ENCODE data around the gene EFNA5. TPM values are rescaled to one million over a fixed set of nuclear protein-coding genes. Genes with fewer than 3 reads are reported as not detected.

Gene EFNA5
- total RNA-seq (2014; rRNA removed; shearing (Covaris generic); ENCODE audit: low replicate concordance), result 9.8 and 12.0 TPM in 2 replicates

DNA sequence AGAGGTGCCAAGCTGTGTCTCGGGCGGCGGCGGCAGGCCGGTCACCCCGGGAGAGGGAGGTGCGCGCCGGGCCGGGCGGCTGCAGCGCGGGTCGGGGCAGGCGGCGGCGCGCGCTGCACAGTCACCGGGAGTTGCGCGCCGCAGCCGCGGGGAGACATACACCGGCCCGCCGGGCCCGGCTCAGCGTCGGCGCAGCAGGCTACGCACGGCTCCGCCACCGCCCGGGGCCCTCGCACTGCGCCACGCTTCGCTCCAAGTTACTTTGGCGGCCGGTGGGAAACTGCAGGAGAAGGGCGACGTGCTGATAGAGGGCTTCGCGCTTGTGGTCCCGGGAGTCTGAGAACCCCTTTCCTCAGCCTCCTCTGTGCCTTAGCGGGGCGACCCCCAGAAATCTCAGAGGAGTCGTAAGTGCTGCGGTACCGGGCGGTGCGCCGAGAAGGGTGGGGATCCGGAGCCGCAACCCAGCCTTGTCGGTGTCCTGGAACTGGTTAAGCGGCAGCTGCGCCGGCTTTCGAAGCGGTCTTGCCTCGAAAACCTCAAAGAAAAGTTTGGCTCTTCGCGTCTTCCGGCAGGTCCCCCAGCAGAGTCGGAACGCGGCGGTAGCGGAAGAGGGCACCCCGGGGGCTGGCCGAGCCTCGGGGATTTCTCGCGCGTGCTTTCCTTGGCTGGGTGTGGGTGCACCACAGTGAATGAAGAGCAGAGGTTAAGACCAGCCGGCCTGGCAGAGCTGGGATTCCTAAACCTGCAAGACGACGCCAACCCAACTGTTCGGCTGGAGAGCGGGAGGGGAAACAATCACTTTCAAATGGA, at the start of gene EFNA5:
TSS of gene EFNA5 (minus strand) at position 6 of the 810 bp plus-strand sequence.
- in situ Hi-C loops (cut with HindIII; ENCODE audit: low pct_unique_long_range_greater_than_20kb, low sequenced_read_pairs), result no loop called here
- DNase-seq (ENCODE audit: low read depth), result no peak

DNA sequence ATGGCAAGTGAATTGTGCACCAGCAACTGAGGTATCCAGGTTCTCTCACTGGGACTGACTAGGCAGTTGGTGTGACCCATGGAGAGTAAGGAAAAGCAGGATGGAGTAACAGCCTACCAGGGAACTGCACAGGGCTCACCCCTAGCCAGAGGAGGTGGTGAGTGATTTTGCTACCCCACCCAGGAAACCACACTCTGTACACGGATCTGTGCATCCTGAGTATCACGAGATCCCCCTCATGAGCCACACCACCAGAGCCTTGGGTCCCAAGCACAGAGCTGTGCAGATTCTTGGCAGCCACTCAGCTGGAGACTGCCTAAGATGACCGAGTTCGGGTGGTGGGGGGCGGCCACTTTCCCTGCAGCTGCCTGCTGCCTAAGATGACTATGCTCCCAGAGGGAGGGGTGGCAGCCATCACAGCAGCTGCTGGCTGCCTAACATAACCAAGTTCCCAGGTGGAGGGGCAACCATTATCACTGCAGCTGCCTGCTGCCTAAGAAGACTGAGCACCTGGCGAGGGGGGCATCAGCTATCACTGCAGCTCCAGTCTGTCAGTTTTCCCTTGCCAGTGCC, 48.4 kb upstream of the EFNA5 start:
- in situ Hi-C loops (cut with HindIII; ENCODE audit: low pct_unique_long_range_greater_than_20kb, low sequenced_read_pairs), result no loop called here
- DNase-seq (ENCODE audit: low read depth), result no peak

DNA sequence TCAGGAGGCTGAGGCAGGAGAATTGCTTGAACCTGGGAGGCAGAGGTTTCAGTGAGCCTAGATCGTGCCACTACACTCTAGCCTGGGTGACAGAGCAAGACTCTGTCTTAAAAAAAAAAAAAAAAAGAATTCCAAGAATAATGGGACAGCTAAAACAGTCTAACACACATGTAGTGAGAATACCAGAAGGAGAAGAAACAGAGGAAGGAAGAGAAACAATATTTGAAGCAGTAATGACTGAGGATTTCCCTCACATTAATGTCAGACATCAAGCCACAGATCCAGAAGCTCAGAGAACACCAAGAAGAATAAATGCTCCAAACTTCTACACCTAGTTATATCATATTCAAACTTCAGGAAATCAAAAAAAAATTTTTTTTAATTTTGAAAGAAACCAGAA, 47.1 kb upstream of the EFNA5 start:
- in situ Hi-C loops (cut with HindIII; ENCODE audit: low pct_unique_long_range_greater_than_20kb, low sequenced_read_pairs), result no loop called here

DNA sequence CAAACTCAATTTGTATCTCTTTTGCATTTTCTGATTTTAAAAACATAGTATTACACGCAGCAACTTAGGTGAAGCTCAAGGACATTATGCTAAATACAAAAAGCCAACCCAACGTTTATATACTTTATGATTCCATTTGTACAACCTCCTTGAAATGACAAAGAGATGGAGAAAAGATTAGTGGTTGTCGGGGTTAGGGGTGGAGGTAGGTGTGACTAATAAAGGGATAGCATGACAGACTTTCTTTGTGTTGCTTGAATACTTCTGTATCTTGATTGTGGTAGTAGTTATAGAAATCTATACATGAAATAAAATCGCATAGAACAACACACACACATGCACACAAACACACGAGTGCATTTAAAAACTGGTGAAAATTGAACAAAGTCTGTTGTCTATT, 42.5 kb upstream of the EFNA5 start:
- no peak for DNase-seq (ENCODE audit: low read depth)
- in situ Hi-C loops (cut with HindIII; ENCODE audit: low pct_unique_long_range_greater_than_20kb, low sequenced_read_pairs), result no loop called here

More for the DNA sequence above, 47.1 kb upstream of the EFNA5 start:
- DNase-seq (ENCODE audit: low read depth), result no peak

DNA sequence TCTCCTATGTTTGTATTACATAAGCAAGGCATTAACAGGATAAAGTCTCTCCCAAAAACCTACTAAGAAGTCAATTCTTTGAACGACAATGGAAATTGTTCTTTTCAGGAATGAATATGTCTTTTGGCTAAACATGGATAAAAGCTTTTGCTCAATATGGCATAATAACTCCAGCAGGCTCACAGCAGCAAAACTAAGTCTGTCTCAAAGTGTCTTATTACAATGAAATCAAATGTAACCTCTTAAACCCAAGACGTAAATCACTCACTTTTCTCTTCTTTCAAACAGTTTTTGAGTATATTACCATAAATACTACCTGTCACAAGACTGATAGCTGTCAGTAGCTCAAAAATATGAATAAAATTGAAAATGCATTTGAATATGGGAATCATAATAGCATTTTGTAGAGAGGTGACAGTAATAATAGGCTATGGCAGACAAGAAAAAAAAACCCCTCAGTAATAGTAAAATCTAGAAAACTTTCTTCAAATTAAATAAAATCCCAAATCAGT, 41.7 kb upstream of the EFNA5 start:
- in situ Hi-C loops (cut with HindIII; ENCODE audit: low pct_unique_long_range_greater_than_20kb, low sequenced_read_pairs), result no loop called here
- DNase-seq (ENCODE audit: low read depth), result no peak

DNA sequence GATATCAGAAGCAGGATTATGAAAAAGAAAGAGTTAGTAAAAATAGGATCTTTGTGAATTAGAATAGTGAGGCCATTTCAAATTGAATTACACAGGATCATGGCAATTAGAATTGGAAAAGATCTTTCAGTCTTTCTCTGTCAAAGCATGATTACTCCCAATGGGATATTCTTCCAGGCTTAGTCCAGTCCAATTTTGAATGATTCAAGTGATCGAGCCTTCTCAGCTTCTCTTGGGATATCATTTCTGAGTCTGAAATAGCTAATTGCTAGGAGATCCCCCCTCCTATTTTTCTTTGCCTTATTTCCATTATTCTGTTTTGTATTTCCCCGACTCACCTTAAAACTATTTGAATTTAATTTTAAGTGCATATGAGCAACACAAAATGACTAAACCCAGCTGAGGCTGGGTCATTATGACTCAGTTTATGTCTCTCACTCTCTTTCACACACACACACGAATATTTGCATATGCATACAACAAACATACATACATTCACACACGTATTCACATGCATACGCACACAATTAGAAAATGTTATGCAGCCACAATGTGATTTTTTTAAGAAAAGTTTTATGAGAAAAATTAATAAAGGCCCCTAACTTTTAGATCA, 34.8 kb upstream of the EFNA5 start:
- in situ Hi-C loops (cut with HindIII; ENCODE audit: low pct_unique_long_range_greater_than_20kb, low sequenced_read_pairs), result no loop called here
- DNase-seq (ENCODE audit: low read depth), result no peak

DNA sequence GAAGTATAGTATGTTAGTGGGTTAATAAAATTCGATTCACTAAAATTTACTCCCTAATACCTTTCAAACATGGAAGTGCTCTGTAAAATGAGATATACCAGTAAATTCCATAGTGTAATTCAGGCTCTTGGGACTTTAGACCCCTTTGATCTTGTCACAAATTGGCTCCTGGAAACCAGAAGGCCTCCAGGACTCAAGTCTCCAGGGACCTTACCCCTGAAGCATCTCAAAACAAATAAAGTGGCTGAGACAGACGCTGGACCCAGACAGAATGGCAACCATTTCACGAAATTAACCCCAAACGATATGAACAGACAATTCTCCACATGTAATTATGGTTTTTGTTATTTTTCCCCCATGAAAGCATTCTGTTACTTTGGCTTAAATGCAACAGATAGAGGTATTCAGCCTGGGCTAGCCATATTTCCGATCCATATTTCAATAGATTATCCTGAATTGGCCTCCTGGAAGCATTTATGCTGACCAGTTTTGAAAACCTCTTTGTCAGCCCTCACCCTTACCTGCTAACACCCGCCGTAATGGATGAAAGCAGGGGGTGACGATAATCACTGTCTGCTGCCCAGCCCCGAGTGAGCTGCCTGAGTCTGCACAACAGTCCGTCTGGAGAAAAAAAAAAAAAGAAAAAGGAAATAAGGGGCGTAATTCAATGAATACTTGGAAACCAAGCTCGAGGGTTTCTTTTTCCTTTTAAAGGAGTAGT, 34.1 kb upstream of the EFNA5 start:
- in situ Hi-C loops (cut with HindIII; ENCODE audit: low pct_unique_long_range_greater_than_20kb, low sequenced_read_pairs), result no loop called here
- DNase-seq (ENCODE audit: low read depth), result no peak

DNA sequence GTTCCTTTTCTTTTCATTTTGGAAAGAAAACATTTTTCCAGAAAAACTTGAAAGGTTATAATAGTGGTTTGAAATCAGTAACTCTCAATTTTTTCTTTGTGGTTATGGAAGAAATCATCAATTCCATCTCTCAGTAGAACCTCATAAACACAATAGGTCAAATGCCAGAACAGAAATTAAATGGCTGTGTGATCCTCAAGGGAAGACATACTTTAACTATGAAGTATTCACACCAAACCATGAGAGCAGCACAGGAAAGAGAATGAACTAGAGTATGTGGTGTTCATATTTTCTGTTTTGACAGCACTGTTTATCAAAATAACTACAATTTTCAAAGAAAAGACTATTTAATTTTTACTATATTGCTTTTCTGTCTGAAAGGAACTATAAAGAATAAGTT, 29.7 kb upstream of the EFNA5 start:
- no peak for DNase-seq (ENCODE audit: low read depth)
- in situ Hi-C loops (cut with HindIII; ENCODE audit: low pct_unique_long_range_greater_than_20kb, low sequenced_read_pairs), result no loop called here

DNA sequence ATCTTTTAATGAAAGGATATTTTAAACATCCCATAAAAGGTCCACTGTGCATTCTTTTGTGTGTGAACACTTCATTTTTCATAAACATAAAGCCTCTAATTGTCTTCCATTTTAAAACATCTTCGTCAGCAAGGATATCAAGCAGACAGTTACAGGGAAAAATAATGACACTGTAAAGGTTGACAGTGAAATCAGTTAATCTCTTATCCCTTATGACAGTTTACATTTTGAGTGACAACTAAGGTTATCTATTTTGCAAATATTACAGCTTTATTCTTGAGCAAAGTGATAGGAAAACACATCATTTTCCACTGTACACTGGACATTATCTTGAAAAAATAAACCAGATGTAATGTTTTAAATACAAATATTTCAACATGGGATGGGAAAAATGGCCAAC, 28.7 kb upstream of the EFNA5 start:
- in situ Hi-C loops (cut with HindIII; ENCODE audit: low pct_unique_long_range_greater_than_20kb, low sequenced_read_pairs), result no loop called here
- DNase-seq (ENCODE audit: low read depth), result no peak

DNA sequence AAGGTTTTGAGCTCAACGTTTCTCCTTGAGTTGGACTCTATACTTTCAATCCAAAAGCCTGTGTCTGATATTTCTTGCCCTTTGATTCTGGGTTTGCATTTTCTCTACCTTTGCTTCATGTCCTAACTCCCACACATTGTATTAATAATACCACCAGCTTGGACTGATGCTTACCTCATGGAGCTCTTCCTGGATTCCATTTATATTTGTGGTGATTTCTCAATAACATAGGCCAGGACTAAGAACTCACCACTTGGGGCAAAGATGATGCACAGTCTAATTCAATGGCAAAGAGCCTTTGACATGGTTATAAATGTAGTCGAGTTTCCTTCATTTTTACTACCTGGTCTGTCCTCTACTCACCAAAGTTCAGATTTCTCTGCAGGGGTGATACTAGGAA, 27.5 kb upstream of the EFNA5 start:
- no peak for DNase-seq (ENCODE audit: low read depth)
- in situ Hi-C loops (cut with HindIII; ENCODE audit: low pct_unique_long_range_greater_than_20kb, low sequenced_read_pairs), result no loop called here

DNA sequence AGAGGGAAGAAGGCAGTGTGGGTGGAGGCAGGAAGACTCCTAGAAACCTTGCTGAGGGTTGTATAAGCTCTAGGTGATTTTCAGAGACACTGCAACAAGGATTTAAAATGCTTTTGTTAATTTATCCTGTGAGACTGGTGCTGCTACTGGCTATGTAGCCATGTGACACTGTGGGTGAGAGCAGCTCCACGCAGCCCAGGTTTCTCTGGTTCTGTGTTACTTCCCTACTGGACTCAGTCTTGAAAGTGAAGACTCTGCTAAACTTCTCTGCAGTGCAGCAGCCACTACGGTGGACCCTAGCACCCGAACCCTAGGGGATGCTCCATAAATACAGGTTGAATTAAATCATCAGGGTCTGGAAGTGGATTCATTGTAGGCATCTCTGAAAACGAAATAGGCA, 25.8 kb upstream of the EFNA5 start:
- in situ Hi-C loops (cut with HindIII; ENCODE audit: low pct_unique_long_range_greater_than_20kb, low sequenced_read_pairs), result no loop called here
- DNase-seq (ENCODE audit: low read depth), result no peak

DNA sequence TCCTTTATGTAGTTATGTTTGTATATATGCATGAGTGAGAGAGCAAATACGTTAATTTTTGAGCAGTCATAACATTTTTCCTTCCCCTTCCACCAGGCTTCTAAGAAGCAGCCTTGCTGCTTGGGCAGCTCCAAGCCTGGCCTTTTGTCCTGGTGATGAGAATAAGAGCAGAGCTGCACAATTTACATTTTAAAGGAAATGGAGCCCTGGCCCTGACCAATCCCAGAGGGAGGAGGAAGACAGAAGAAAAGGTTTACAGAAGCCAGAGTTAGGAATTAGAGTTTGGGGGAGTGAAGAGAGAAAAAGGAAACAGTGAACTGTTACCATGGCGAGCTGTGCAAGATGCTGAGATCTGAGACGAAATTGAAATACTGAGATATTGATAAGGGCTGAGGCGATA, 25.3 kb upstream of the EFNA5 start:
- in situ Hi-C loops (cut with HindIII; ENCODE audit: low pct_unique_long_range_greater_than_20kb, low sequenced_read_pairs), result no loop called here
- DNase-seq (ENCODE audit: low read depth), result no peak

DNA sequence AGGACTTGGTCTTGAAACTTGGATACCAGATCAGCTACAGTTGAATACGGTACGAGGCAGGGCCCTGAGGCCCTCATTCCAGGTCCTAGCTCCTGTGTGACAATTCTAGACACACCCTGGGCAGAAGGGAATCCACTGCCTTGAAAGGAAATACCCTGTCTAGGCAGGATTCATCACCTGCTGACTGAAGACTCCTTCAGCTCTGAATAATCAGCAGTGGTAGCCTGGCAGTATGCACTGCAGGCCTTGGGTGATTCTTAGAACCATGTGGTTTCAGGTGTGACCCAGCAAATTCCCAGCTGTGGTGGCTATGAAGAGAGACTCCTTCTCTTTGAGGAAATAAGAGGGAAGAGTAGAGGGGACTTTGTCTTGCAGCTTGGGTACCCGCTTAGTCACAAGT, 17.2 kb upstream of the EFNA5 start:
- in situ Hi-C loops (cut with HindIII; ENCODE audit: low pct_unique_long_range_greater_than_20kb, low sequenced_read_pairs), result no loop called here
- DNase-seq (ENCODE audit: low read depth), result no peak

DNA sequence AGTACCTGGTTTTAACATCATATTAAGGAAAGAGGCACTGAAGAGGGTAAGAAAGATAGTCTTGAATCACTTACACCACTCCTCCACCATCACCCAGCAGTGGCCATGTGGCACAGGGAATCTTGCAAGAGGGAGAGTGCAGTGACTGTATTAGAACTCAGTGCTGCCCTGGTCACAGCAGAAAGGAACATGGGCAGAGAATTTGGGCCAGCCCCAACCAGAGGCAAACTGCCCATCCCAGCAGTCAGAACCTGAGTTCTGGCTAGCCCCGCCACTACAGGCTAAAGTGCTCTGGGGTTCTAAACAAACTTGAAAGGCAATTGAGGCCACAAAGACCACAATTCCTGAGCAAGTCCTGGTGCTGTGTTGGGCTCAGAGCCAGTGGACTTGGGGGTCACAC, 16.7 kb upstream of the EFNA5 start:
- in situ Hi-C loops (cut with HindIII; ENCODE audit: low pct_unique_long_range_greater_than_20kb, low sequenced_read_pairs), result no loop called here
- no peak for DNase-seq (ENCODE audit: low read depth)

DNA sequence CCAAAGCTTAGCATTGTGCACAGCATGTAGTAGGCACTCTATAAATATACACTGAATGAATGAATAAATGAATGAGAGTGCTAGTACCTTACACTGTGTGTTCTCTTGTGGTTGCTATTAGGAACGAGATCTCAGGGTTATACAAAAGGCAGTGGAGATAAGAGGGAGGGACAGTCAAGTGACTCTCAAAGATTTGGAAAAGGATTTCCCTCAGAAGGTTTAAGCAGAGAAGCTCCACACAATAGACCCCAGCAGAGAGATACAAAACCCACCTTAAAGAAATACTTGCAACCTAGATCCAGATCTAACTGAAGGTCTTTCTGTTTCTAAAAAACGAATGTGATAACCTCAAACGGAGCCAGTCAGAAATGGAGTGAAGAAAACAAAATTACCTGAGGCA, 11.8 kb upstream of the EFNA5 start:
- in situ Hi-C loops (cut with HindIII; ENCODE audit: low pct_unique_long_range_greater_than_20kb, low sequenced_read_pairs), result no loop called here
- no peak for DNase-seq (ENCODE audit: low read depth)

DNA sequence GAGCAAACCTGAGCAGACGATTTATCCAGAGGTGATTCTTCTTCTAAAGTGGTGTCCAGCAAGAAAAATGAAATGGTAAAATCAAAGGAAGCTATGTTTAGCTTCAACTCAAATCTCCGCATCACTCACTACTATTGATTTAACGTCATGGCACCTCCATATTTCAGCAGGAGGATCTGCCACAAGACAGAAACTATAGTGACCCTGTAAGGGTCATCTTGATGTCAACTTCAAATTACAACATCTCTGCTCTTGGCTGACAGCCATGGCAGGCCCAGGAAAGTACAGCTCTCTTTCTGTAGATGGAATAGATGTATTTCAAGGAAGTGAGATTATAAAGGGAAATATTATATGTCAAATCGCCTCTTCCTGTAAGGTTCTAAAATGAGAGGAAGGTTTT, 10.1 kb upstream of the EFNA5 start:
- DNase-seq (ENCODE audit: low read depth), result no peak
- in situ Hi-C loops (cut with HindIII; ENCODE audit: low pct_unique_long_range_greater_than_20kb, low sequenced_read_pairs), result no loop called here

DNA sequence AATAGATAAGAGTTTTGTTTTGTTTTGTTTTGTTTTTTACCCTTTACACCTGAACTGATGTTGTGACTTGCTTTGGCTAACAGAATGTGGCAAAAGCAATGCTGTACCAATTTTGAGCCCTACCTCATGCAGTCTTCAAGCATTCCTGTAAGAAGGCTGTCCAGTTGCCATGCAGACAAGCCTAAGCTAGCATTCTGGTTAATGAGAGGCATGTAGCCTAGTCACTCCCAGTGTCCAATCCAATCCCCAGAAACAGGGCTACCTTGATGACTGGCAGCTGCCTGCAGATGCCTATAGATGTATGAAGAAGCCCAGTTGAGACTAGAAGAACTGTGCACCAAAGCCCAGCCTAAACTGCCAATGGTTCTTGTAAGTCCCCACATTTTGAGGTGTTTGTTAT, 9.4 kb upstream of the EFNA5 start:
- in situ Hi-C loops (cut with HindIII; ENCODE audit: low pct_unique_long_range_greater_than_20kb, low sequenced_read_pairs), result no loop called here
- DNase-seq (ENCODE audit: low read depth), result no peak

DNA sequence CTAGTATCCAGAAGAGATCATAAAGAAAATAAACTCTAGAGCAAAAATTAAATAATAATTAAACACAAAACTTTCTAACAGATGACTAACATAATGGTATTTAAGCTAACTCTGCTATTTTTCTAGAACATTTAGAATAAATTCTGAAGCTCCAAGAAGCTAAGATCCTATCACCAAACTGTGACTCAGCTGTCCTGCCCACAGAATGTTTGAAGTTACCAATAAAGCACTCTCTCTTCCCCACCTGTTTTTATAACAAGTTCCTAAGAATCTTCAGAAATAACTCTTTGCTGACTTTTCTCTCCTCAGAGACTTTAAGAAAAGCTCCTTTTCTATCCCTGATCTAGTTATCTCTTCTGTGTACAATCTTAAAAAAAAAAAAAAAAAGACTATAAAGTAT, 6.0 kb upstream of the EFNA5 start:
- no peak for DNase-seq (ENCODE audit: low read depth)
- in situ Hi-C loops (cut with HindIII; ENCODE audit: low pct_unique_long_range_greater_than_20kb, low sequenced_read_pairs), result no loop called here

DNA sequence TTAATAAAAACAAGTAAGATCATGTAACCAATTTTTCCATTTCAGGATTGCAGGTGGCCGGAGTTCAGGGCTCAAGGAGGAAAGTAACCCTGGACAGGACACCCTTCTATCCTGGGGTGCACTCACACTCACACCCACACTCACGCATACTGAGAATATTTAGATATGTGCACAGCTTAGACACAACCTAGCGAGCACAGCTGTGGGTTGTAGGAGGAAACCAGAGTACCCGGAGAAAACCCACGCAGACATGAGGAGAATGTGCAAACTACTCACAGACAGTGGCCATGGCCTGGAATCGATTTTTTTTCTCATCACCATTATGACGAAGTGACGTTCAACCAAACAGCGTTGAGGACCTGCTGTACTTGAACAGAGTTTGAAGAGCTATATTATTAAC, 4.5 kb upstream of the EFNA5 start:
- no peak for DNase-seq (ENCODE audit: low read depth)
- in situ Hi-C loops (cut with HindIII; ENCODE audit: low pct_unique_long_range_greater_than_20kb, low sequenced_read_pairs), result no loop called here
